ENCODE results near the gene TSPAN12.
"Not testable (repeated sequence)": the region's sequence is repeated elsewhere in the genome, so short reads cannot be mapped to it uniquely, and the experiment has no call there.

DNA sequence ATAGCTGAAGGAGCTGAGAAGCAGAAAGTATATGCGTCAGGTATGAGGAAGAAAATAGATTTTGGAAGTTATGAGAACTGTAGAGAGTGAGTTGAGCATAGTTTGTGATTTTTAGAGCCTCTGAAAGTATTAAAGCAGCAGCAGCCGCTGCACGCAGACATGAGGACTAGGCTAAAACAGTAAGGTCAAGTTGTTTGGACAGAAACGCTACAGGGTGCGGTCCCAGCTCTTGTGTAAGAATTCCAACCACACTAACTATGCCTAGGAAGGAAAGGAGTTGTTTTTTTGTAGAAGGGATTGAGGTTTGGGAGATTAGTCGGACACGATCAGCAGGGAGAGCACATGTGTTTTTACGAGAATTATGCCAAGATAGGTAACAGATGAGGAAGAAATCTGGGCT lies 78.9 kb downstream of the TSPAN12 start:
- not testable (repeated sequence) for TF ChIP-seq CTCF (optimal IDR thresholded peaks at IDR 0.05 in 1 of 3, IDR thresholded peaks at IDR 0.05 in 1 of 3, conservative IDR thresholded peaks at IDR 0.05 in 1 of 3; ENCODE audit: extremely low read depth in 1 of 3, insufficient read depth in 2 of 3, low read length in 3 of 3); EZH2 (IDR thresholded peaks at IDR 0.05; ENCODE audit: low read length)
